Glutamatergic neuron (in vitro differentiated cells): ENCODE data around the gene CNTNAP2. TPM values are rescaled to one million over a fixed set of nuclear protein-coding genes. Genes with fewer than 3 reads are reported as not detected.

Experiments used
- DNase-seq: peaks from one replicate; pipeline ENCODE4 v3.0.0; 2022
- H3K27ac Mint-ChIP-seq: one replicate; pipeline ENCODE4 v1.8.0; 2020; ENCODE audit warnings: mild to moderate bottlenecking, mixed read lengths, inconsistent platforms; ENCODE audit not compliant: unreplicated experiment
- H3K27me3 Mint-ChIP-seq: one replicate; pipeline ENCODE4 v1.8.0; 2020; ENCODE audit warnings: mild to moderate bottlenecking, moderate library complexity, mixed read lengths, inconsistent platforms; ENCODE audit not compliant: unreplicated experiment
- H3K36me3 Mint-ChIP-seq: one replicate; pipeline ENCODE4 v1.8.0; 2020; ENCODE audit warnings: mild to moderate bottlenecking, mixed read lengths, inconsistent platforms; ENCODE audit not compliant: unreplicated experiment
- H3K4me1 Mint-ChIP-seq: one replicate; pipeline ENCODE4 v1.8.0; 2020; ENCODE audit warnings: mild to moderate bottlenecking, low read depth, mixed read lengths, inconsistent platforms; ENCODE audit not compliant: unreplicated experiment
- H3K4me3 Mint-ChIP-seq: one replicate; pipeline ENCODE4 v1.8.0; 2020; ENCODE audit warnings: mild to moderate bottlenecking, mixed read lengths, inconsistent platforms; ENCODE audit not compliant: unreplicated experiment
- H3K9me3 Mint-ChIP-seq: one replicate; pipeline ENCODE4 v1.8.0; 2020; ENCODE audit warnings: mild to moderate bottlenecking, moderate library complexity, mixed read lengths, inconsistent platforms; ENCODE audit not compliant: unreplicated experiment
- total RNA-seq: library from RNA; stranded (reverse); fragmentation: NEBNext Ultra II Directional; extraction: Animal tissue kit (Norgen Biotek cat#: 25700); gene quantifications from one replicate; pipeline ENCODE4 v1.2.1, GENCODE V29; 2021; ENCODE audit not compliant: unreplicated experiment
- TF ChIP-seq, protein P1 (sequence below): fragments of 200-600 bp; sonication (generic); IDR thresholded peaks from one replicate; pipeline ENCODE4 v1.5.0; 2021; ENCODE audit not compliant: partially characterized antibody, unreplicated experiment

CNTNAP2 gene
- total RNA-seq, 1 donor from 2014 or later, result 25.8 TPM

- no peaks in the 10 kb centered on the region for H3K4me1 Mint-ChIP-seq
- no peaks in the 10 kb centered on the region for H3K27me3 Mint-ChIP-seq
- H3K27ac Mint-ChIP-seq, result no peak overlapping the region
- no peak overlapping the region for H3K4me3 Mint-ChIP-seq
- peaks cover 7% of the 10 kb centered on the region for H3K36me3 Mint-ChIP-seq
- peaks cover 2% of the 10 kb centered on the region for H3K9me3 Mint-ChIP-seq
- DNase-seq, result no peak
- TF ChIP-seq, protein P1, sequence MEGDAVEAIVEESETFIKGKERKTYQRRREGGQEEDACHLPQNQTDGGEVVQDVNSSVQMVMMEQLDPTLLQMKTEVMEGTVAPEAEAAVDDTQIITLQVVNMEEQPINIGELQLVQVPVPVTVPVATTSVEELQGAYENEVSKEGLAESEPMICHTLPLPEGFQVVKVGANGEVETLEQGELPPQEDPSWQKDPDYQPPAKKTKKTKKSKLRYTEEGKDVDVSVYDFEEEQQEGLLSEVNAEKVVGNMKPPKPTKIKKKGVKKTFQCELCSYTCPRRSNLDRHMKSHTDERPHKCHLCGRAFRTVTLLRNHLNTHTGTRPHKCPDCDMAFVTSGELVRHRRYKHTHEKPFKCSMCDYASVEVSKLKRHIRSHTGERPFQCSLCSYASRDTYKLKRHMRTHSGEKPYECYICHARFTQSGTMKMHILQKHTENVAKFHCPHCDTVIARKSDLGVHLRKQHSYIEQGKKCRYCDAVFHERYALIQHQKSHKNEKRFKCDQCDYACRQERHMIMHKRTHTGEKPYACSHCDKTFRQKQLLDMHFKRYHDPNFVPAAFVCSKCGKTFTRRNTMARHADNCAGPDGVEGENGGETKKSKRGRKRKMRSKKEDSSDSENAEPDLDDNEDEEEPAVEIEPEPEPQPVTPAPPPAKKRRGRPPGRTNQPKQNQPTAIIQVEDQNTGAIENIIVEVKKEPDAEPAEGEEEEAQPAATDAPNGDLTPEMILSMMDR, result no peak
Measured at GRCh38 chr7:147539685-147540084, 1423.1 kb downstream of the CNTNAP2 start.

DNA sequence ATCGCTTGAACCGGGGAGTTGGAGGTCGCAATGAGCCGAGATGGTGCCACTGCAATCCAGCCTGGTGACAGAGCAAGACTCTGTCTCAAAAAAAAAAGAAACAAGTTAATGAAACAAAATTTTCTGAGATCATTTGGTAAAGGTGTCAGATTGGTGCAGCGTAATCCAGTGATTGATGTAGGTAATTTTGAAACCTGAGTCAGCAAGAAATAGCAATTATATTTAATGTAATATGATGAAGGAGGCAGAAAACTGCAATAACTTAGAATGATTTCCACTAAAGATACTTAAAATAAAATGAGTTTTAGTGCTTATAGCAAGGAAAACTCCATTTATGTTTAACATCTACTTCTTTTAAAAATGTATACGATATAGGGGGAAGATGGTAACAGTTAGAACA lies 1424.1 kb downstream of the CNTNAP2 start:
- Mint-ChIP-seq H3K9me3 (peaks cover 2% of the 10 kb centered on the region), H3K27me3 (no peaks in the 10 kb centered on the region), H3K4me1 (no peaks in the 10 kb centered on the region), H3K4me3 (no peak overlapping the region), H3K36me3 (peaks cover 8% of the 10 kb centered on the region), H3K27ac (no peak overlapping the region)
- no peak for DNase-seq
- TF ChIP-seq, protein P1, result no peak

- peaks cover 2% of the 10 kb centered on the region for H3K9me3 Mint-ChIP-seq
Measured at GRCh38 chr7:147541261-147541660, 1424.7 kb downstream of the CNTNAP2 start.

GRCh38 chr7:147547252-147547897 lies 1430.8 kb downstream of the CNTNAP2 start:
- peak; percentile 39 for DNase-seq
- H3K4me3 Mint-ChIP-seq, result no peak overlapping the region
- peaks cover 12% of the 10 kb centered on the region for H3K36me3 Mint-ChIP-seq
- H3K9me3 Mint-ChIP-seq, result peaks cover 2% of the 10 kb centered on the region
- no peaks in the 10 kb centered on the region for H3K27me3 Mint-ChIP-seq
- no peak overlapping the region for H3K27ac Mint-ChIP-seq
- H3K4me1 Mint-ChIP-seq, result no peaks in the 10 kb centered on the region
- TF ChIP-seq, protein P1, result peak; percentile 41

More at GRCh38 chr7:147541261-147541660, 1424.7 kb downstream of the CNTNAP2 start:
- TF ChIP-seq, protein P1, result no peak
- H3K36me3 Mint-ChIP-seq, result peaks cover 12% of the 10 kb centered on the region
- no peak overlapping the region for H3K27ac Mint-ChIP-seq
- no peaks in the 10 kb centered on the region for H3K4me1 Mint-ChIP-seq
- no peak overlapping the region for H3K4me3 Mint-ChIP-seq
- H3K27me3 Mint-ChIP-seq, result no peaks in the 10 kb centered on the region
- no peak for DNase-seq

DNA sequence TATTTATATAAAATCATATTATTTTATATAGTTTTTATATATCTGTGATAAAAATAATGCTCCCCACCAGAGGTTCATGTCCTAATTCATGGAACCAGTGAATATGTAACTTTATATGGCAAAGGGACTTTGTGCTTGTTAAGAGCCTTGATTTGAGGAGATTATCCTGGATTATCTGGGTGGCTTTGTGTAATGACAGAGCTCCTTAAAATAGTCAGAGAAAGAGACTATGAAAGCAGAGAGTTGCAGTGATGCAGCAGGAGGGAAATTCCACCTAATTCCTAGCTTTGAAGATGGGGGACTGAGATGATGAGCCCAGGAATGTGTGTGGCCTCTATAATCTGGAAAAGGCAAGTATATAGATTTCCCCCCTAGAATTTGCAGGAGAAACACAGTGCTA lies 1439.7 kb downstream of the CNTNAP2 start:
- TF ChIP-seq, protein P1, result no peak
- no peak overlapping the region for H3K4me3 Mint-ChIP-seq
- H3K4me1 Mint-ChIP-seq, result no peaks in the 10 kb centered on the region
- H3K27me3 Mint-ChIP-seq, result peaks cover 1% of the 10 kb centered on the region
- DNase-seq, result no peak
- H3K27ac Mint-ChIP-seq, result no peak overlapping the region
- H3K9me3 Mint-ChIP-seq, result no peaks in the 10 kb centered on the region
- H3K36me3 Mint-ChIP-seq, result no peaks in the 10 kb centered on the region
